Activated naive CD4-positive, alpha-beta T cell treated with anti-CD3 and anti-CD28 coated beads, Interleukin-2, amount 50 U/mL, for 72 hours (primary cell): ENCODE data around the gene GINS2. TPM values are rescaled to one million over a fixed set of nuclear protein-coding genes. Genes with fewer than 3 reads are reported as not detected.

Experiments used
- ATAC-seq, 2 donors: fragments of 150-1000 bp; cut with Tn5 transposase; 2 replicates each; pipeline ENCODE4 v1.10.0; 2021; ENCODE audit warnings: mild to moderate bottlenecking in 2 of 2, moderate library complexity in 2 of 2
- DNase-seq, 2 donors: peaks; one replicate each; pipeline ENCODE4 v3.0.0; 2021 to 2022; ENCODE audit warnings: low spot score in 2 of 2
- H3K27ac Mint-ChIP-seq, 2 donors: one replicate each; pipeline ENCODE4 v1.8.0; 2022; ENCODE audit warnings: mild to moderate bottlenecking in 2 of 2, mixed read lengths in 2 of 2
- H3K36me3 Mint-ChIP-seq, 2 donors: one replicate each; pipeline ENCODE4 v1.8.0; 2022; ENCODE audit warnings: mixed read lengths in 2 of 2
- H3K9me3 Mint-ChIP-seq, 2 donors: one replicate each; pipeline ENCODE4 v1.8.0; 2022; ENCODE audit warnings: mixed read lengths in 2 of 2
- total RNA-seq, 2 donors: library from RNA; stranded (reverse); gene quantifications; one replicate each; pipeline ENCODE4 v1.2.3, GENCODE V29; 2022

Gene GINS2
- total RNA-seq, 2 donors from 2014 or later = 42.3 to 73.6 TPM

DNA sequence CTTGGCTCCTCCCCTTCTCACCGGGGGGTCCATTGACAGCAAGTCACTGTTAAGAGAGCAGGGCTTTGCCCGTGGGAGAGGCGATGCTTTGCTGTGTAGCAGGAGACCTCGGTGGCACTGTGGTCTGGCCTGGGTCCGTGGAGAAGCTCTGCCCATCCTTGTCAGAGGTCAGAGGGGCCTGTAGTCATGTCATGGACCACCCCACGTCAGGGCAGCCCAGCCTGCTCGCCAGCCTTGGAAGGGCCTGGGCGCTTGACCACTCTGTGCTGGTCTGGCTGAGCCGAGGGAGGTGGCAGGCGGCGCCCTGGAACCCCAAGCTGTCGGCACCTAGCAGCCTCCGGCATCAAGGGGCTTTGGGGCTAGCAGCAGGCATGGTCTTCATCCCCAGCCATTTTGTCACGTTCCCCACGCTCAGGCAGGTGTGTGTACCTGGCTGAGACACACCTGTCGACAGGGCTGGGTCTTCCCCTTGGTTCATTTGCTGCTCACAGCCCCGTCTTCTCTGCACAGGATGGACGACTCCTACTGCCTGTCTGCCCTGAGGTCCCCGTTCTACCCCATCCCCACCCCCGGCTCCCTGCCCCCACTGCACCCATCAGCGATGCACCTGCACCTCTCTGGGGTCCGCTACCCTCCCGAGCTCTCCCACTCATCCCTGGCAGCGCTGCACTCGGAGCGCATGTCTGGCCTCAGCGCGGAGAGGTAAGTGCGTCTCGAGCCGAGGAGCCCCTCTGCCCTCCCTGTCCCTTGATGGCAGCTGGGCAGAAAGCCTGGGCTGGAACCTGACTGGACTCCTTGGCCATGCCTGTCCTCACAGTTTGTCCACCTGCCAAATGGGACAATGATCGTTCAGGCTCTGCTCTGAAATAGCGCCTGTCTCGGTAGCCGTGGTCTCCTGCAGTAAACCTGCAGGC lies 33.3 kb downstream of the GINS2 start:
- no peak for DNase-seq
- no peak for ATAC-seq
- Mint-ChIP-seq H3K9me3 (no peaks in the 10 kb centered on the region), H3K27ac (no peak overlapping the region), H3K36me3 (no peaks in the 10 kb centered on the region)

- Mint-ChIP-seq H3K9me3 (no peaks in the 10 kb centered on the region), H3K36me3 (no peaks in the 10 kb centered on the region), H3K27ac (no peak overlapping the region)
- DNase-seq (no peak), ATAC-seq (no peak)
Measured at GRCh38 chr16:85654251-85655095, 34.3 kb downstream of the GINS2 start.

DNA sequence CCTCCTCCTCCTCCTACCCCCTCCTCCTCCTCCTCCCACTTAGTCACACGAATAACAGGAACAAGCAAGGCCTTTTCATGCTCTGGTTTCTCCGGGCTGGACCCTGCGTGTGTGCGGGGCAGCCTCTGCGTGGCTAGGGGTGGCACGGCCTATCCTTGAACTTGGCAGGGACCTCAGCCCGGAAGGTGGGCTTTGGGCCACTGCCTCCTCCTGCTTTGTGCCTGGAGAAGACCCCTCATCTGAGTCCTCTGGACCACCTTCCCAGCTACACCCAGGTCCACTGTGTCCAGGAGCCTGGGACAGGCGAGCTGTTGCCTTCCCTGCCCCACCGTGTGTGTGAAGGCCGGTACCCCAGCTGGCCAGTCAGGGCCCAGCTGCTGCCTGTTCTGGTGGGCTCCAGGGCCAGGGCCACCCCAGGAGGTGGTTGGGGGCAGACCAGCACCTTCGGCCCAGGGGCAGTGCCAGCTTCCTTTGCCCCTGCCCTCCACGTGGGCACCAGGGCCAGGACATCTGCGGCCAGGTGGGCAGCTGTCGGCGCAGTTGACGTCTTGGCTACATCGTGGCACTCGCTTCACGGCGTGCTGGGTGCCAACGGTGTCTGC lies 35.4 kb downstream of the GINS2 start:
- Mint-ChIP-seq H3K9me3 (no peaks in the 10 kb centered on the region), H3K27ac (no peak overlapping the region), H3K36me3 (no peaks in the 10 kb centered on the region)
- ATAC-seq (no peak), DNase-seq (no peak)

GRCh38 chr16:85652431-85653221 lies 36.1 kb downstream of the GINS2 start:
- DNase-seq (no peak), ATAC-seq (peak in 1 of 2 donors; percentile 47)
- H3K9me3 Mint-ChIP-seq = no peaks in the 10 kb centered on the region
- peak overlapping the region in 1 of 2 donors; percentile 6 for H3K27ac Mint-ChIP-seq
- no peaks in the 10 kb centered on the region for H3K36me3 Mint-ChIP-seq

DNA sequence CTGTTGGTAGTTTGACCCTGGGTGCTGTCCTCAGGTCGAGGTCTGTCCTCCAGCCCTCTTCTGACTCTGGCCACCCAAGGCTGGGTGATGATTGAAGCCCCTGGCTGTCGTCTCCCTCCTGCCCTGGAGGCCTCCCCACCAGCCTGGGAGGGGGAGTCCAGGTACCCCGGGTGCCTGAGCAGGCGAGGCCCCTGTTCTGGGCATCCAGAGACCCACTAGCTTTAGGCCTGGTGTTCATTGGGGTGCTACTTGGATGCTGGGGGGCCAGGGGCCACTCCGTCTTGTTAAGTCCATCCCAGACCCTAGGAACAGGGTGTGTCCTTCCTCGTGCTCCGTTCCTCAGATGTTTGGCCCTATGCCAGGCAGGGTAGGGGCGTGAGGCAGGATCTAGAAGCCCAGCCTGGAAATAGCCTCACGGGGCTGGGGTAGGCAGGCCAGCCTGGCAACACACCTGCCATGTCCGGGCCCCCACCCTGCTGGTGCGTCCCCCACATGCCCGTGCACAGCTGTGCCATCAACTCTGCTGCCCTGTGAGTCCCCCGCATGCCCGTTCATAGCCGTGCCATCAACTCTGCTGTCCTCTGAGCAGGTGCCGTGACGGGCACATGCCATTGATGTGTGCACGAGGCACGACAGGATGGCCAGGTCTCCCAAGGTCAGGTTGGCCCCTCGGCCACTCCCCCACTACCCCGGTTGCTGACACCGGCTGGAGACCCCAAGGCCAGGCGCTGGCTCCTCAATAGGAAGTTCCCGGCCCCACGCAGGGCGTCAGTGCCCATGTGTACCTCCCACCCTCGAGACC lies 36.9 kb downstream of the GINS2 start:
- Mint-ChIP-seq H3K36me3 (no peaks in the 10 kb centered on the region), H3K9me3 (no peaks in the 10 kb centered on the region), H3K27ac (peak overlapping the region in 1 of 2 donors; percentile 6)
- ATAC-seq (peak in 1 of 2 donors; percentile 4), DNase-seq (no peak)

DNA sequence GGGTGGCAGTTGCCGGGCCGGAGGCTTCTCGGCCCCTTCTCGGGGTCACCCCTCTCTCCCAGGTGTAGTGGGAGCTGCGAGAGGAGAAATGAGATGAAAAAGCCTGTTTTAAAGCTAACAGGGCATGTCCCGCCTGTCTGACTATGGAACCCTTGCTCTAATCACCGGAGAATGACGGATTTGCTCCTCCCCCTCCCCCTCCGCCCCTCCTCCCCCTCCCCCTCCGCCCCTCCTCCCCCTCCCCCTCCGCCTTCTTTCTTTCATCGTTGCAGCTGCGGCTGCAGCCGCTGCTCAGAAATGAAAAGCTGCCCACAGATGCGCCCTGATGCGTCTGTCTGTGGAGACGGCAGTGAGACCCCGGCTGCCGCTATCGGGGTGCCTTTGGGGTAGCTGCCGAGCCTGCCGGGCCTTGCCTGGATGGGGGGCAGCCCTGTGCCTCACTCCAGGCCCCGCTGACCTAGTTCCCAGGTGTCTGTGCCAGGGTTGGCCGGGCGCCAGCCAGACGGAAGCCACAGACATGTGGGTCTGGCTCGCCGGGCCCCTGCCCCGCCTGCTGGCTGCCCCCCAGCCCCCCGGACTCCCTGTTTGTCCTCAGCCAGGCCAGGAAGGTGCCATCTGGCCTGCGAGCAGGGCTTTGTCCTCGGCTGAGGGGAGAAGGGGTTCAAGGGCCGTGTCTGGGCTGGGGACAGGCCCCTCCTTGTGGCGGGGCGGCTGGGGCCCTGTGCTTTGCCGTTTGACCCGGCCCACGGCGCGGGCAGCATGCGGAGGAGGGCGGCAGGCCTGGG lies 37.7 kb downstream of the GINS2 start:
- no peak for DNase-seq
- ATAC-seq = no peak
- H3K9me3 Mint-ChIP-seq = no peaks in the 10 kb centered on the region
- H3K36me3 Mint-ChIP-seq = no peaks in the 10 kb centered on the region
- H3K27ac Mint-ChIP-seq = no peak overlapping the region

GRCh38 chr16:85650135-85650843 lies 38.5 kb downstream of the GINS2 start:
- Mint-ChIP-seq H3K27ac (no peak overlapping the region), H3K36me3 (no peaks in the 10 kb centered on the region), H3K9me3 (no peaks in the 10 kb centered on the region)
- no peak for ATAC-seq
- no peak for DNase-seq

GRCh38 chr16:85649411-85650134 lies 39.2 kb downstream of the GINS2 start:
- Mint-ChIP-seq H3K27ac (peak overlapping the region in 1 of 2 donors; percentile 76), H3K36me3 (no peaks in the 10 kb centered on the region), H3K9me3 (no peaks in the 10 kb centered on the region)
- DNase-seq = no peak
- ATAC-seq = no peak

DNA sequence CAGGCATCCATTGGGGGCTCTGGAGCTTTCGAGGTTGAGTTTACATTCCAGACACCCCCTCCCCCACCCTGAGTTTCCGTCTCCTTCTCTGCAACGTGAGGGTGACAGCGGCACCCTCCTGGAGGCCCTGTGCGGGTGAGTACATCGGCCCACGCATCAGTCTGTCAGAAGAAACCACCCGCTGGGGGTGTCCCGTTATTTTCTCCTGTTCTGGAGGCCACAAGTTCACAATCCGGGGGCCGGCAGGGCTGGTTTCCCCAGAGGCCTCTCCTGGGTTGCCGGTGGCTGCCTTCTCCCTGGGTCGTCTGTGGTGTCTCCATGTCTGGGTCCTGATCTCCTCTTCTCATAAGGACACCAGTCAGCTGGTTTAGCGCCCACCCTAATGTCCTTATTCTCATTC lies 39.9 kb downstream of the GINS2 start:
- no peak for DNase-seq
- H3K36me3 Mint-ChIP-seq = no peaks in the 10 kb centered on the region
- no peak for ATAC-seq
- peak overlapping the region in 1 of 2 donors; percentile 76 for H3K27ac Mint-ChIP-seq
- no peaks in the 10 kb centered on the region for H3K9me3 Mint-ChIP-seq

GRCh38 chr16:85648070-85648714 lies 40.6 kb downstream of the GINS2 start:
- no peak for ATAC-seq
- Mint-ChIP-seq H3K36me3 (no peaks in the 10 kb centered on the region), H3K9me3 (no peaks in the 10 kb centered on the region), H3K27ac (no peak overlapping the region)
- DNase-seq = no peak

DNA sequence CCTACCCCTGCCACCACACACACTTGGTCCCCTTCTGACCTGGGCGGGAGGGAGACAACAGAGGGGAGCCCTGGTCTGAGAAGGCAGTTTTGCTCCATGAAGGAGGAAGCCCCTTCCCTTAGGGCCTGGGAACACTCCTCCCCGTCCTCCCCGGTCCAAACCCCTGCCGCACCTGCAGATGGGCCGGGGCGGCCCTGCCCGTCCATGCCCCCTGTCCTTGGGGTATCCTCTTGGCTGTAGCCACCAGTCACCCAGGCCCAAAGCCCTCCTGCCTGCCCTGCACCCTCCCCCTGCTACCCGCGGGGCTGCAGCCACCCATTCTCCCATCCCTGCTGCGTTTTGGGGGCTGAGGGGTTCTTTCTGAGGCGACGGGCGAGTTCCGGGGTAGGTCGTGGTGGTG lies 41.8 kb downstream of the GINS2 start:
- no peak for DNase-seq
- ATAC-seq = no peak
- Mint-ChIP-seq H3K27ac (no peak overlapping the region), H3K9me3 (no peaks in the 10 kb centered on the region), H3K36me3 (no peaks in the 10 kb centered on the region)

- no peak overlapping the region for H3K27ac Mint-ChIP-seq
- no peaks in the 10 kb centered on the region for H3K36me3 Mint-ChIP-seq
- no peaks in the 10 kb centered on the region for H3K9me3 Mint-ChIP-seq
- no peak for ATAC-seq
- DNase-seq = no peak
Measured at GRCh38 chr16:85646358-85646907, 42.3 kb downstream of the GINS2 start.

GRCh38 chr16:85645021-85645589 lies 43.6 kb downstream of the GINS2 start:
- Mint-ChIP-seq H3K27ac (no peak overlapping the region), H3K36me3 (no peaks in the 10 kb centered on the region), H3K9me3 (no peaks in the 10 kb centered on the region)
- DNase-seq = no peak
- ATAC-seq = no peak
